ENCODE measurements around the gene CORO2B. TPM values are rescaled to one million over a fixed set of nuclear protein-coding genes. Genes with fewer than 3 reads are reported as not detected.

CORO2B gene
- polyA plus RNA-seq, 3 donors from 2014 or later = not detected

DNA sequence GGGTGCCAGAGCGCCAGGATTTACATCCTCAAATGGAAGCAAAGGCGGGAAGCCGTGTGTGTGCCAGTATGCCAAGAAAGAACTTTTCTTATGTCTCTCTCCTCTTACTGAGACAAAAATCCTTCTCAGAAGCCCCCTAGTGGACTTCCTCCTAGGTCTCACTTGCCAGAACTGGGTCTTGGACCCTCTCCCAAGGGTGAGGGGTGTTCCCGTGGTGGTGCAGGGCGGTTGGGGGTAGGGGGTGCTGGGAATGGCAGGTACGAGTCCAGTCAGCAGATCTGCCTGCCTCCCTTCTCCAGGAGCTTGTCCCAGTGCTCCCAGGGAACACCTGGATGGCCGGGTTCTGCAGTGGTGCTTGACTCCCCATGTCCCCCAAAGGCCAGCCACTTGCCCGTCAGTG is 52.0 kb downstream of the CORO2B start:
- Mint-ChIP-seq H3K36me3 (no peaks in the 10 kb centered on the region), H3K9me3 (no peaks in the 10 kb centered on the region), H3K27ac (no peak overlapping the region), H3K27me3 (ENCODE audit: low read depth in 3 of 3) (peaks cover 0 to 6% (median 2%) of the 10 kb centered on the region in 3 donors), H3K4me3 (no peak overlapping the region), H3K4me1 (no peaks in the 10 kb centered on the region)
- no peak for DNase-seq

DNA sequence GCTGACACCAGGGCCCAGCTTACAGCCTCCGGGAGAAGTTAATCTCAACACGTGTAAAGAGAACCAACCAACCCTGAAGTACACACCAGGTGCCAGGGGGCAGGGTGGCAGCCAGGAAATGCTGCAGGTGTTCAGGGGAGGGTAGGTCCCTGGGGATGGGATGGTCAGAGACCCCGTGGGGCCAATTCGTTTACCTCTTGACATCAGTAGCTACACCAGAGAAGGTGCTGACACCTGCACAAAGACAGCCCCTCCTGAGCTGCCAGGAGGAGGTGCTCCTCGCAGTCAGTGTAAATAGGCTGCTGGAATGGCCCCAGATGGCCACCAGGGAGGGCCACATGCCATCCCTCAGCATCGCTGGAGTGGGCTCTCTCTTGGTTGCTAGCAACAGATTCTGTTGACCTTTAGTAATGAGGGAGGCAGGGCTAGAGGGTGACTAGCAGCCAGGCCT is 52.8 kb downstream of the CORO2B start:
- Mint-ChIP-seq H3K36me3 (no peaks in the 10 kb centered on the region), H3K4me3 (no peak overlapping the region), H3K9me3 (no peaks in the 10 kb centered on the region), H3K4me1 (no peaks in the 10 kb centered on the region), H3K27me3 (ENCODE audit: low read depth in 3 of 3) (peaks cover 0 to 5% (median 2%) of the 10 kb centered on the region in 3 donors), H3K27ac (no peak overlapping the region)
- DNase-seq = no peak

DNA sequence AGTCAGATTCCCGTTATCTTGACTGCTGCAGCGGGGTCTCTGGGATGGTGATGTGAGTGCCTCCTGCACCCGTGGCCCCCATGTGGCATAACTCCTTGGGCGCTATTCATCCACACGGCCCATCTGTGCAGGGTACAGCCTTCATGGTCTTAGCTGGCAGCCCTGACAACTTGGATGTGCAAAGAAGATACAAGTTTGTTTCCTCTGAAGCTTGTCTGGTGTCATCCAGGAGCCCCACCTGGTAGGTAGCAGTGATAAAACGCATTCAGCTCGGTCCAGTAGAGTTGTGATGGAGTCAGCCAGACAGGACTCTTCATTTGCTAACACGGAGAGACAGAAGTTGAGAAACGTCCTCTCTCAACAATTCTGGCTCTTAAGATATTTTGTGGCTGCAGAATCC is 53.3 kb downstream of the CORO2B start:
- no peak overlapping the region for H3K4me3 Mint-ChIP-seq
- no peaks in the 10 kb centered on the region for H3K4me1 Mint-ChIP-seq
- no peak overlapping the region for H3K27ac Mint-ChIP-seq

DNA sequence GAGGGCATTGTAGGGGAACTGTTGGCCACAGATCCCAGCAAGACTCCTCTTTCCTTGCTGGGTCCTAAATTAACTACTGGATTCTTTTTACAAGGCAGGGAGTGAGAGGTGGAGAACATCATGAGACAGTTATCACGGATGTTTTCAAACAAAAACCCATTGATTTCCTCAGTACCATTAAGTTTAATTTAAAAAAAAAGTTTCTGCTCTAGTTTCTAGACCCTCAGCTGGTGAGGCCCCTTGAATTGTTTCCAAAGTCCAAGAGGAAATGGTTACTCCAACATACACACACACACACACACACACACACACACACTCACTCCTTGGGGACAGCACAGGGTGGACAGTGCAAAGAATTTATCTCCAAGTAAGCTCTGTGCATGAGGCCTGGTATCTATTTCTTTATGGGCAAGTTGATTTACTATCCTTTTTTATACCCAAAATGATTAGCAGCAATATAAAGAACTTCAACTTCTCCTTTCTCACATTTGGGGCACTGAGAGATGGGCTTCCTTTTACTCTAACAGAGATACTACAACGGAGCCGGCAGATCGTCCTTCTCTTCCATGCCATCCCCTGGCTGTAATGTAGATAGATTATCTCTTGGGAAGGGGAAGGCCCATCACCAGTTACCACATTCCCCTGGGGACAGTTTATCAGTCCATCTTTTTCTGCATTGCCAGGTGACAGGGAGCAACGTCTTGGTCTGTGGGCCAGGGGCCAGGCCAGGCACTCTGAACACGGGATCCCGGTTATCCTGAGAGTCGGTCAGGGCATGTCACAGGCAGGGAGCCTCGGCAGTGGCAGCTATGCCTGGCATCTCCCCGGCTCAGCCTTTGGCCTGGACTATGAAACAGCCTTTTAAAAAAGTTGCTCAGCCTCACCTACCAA is 54.7 kb downstream of the CORO2B start:
- no peaks in the 10 kb centered on the region for H3K9me3 Mint-ChIP-seq
- H3K27ac Mint-ChIP-seq = no peak overlapping the region
- no peaks in the 10 kb centered on the region for H3K36me3 Mint-ChIP-seq
- H3K4me3 Mint-ChIP-seq = no peak overlapping the region
- no peaks in the 10 kb centered on the region for H3K4me1 Mint-ChIP-seq
- peaks cover 0 to 5% (median 2%) of the 10 kb centered on the region in 3 donors for H3K27me3 Mint-ChIP-seq (ENCODE audit: low read depth in 3 of 3)
- DNase-seq = no peak

More for the DNA sequence above, 53.3 kb downstream of the CORO2B start:
- no peaks in the 10 kb centered on the region for H3K36me3 Mint-ChIP-seq
- H3K27me3 Mint-ChIP-seq (ENCODE audit: low read depth in 3 of 3) = peaks cover 0 to 5% (median 2%) of the 10 kb centered on the region in 3 donors
- no peaks in the 10 kb centered on the region for H3K9me3 Mint-ChIP-seq
- DNase-seq = no peak

DNA sequence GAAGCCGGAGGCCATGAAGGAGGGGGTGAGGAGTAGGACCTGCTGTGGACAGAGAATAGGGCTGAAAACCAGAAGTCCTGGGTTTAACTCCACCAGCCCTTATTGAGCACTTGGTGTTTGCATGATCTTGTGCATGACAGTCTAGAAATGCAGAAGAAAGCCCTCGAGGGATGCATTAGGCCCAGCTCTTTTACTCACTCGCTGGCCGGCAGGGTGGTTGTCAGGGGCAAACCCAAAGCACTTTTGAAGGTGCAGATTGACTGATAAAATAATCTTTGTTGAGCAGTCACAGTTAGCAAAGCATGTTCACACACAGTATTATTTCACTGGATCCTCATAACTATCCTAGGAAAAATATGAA is 55.3 kb downstream of the CORO2B start:
- no peaks in the 10 kb centered on the region for H3K4me1 Mint-ChIP-seq

DNA sequence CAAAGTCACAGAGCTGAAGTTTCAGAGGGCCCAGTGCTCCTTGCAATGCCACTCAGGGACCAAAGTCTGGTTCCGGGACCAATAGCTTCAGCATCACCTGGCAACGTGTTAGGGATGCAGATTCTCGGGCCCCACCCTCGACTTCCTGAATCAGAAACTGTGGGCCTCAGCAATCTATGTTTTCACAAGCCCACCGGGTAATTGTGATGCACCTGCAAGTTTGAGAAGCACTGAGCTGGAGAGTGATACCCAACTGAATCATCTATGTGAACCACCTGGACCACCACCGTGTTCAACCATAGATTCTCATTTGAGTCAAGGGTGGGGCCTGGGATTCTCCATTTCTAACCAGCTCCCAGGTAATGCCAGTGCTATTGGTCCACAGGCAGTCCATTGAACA is 55.7 kb downstream of the CORO2B start:
- no peak overlapping the region for H3K27ac Mint-ChIP-seq
- DNase-seq = no peak
- no peaks in the 10 kb centered on the region for H3K4me1 Mint-ChIP-seq
- H3K4me3 Mint-ChIP-seq = no peak overlapping the region
- H3K36me3 Mint-ChIP-seq = no peaks in the 10 kb centered on the region
- H3K9me3 Mint-ChIP-seq = no peaks in the 10 kb centered on the region
- H3K27me3 Mint-ChIP-seq (ENCODE audit: low read depth in 3 of 3) = peaks cover 0 to 2% (median 2%) of the 10 kb centered on the region in 3 donors

More for the DNA sequence above, 55.3 kb downstream of the CORO2B start:
- H3K4me3 Mint-ChIP-seq = no peak overlapping the region
- H3K36me3 Mint-ChIP-seq = no peaks in the 10 kb centered on the region
- H3K9me3 Mint-ChIP-seq = no peaks in the 10 kb centered on the region
- DNase-seq = no peak
- H3K27ac Mint-ChIP-seq = no peak overlapping the region
- peaks cover 0 to 2% (median 2%) of the 10 kb centered on the region in 3 donors for H3K27me3 Mint-ChIP-seq (ENCODE audit: low read depth in 3 of 3)

DNA sequence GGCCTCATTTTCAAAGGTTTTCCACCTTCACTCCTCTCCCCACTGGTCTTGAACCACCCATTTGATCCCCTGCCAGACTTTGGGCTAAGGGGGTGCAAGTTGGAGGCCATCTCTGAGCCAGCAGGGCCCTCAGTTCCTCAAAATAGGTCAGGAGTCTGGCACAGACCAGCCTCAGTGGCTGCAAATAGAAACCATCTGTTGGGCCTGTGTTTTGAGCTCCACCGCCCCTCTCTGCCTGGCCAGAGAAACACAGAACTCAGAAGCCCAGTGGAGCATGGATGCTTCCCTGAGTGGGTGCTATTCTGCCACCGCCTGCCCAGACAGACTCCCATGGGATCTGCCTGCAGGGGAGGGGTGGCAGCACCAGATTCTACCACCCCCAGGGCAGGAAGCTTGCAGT is 56.3 kb downstream of the CORO2B start:
- DNase-seq = no peak
- no peaks in the 10 kb centered on the region for H3K9me3 Mint-ChIP-seq
- H3K4me1 Mint-ChIP-seq = no peaks in the 10 kb centered on the region
- H3K36me3 Mint-ChIP-seq = no peaks in the 10 kb centered on the region
- no peak overlapping the region for H3K4me3 Mint-ChIP-seq
- no peak overlapping the region for H3K27ac Mint-ChIP-seq
- peaks cover 0 to 2% (median 2%) of the 10 kb centered on the region in 3 donors for H3K27me3 Mint-ChIP-seq (ENCODE audit: low read depth in 3 of 3)

DNA sequence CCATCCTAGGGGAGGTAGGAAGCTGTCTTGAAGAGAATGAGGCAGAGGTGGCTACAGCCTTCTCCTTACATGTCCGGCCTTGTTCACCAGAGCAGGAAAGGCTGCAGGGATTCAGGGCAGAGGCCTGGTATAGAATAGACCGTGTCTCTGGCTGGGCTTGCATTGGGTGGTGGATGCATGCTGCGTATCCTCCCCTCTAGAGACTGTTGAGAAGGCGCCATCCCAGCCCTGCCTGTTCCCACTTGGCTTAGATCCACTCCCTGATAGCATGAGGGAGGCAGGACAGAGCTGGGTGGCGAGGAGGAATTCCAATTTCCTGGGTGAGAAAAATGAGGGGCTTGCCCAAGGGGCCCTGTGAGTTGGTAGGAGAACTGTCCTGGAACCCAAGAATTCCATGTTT is 57.5 kb downstream of the CORO2B start:
- Mint-ChIP-seq H3K27me3 (ENCODE audit: low read depth in 3 of 3) (peaks cover 0 to 2% (median 2%) of the 10 kb centered on the region in 3 donors), H3K36me3 (no peaks in the 10 kb centered on the region), H3K9me3 (no peaks in the 10 kb centered on the region), H3K4me3 (no peak overlapping the region), H3K4me1 (no peaks in the 10 kb centered on the region), H3K27ac (no peak overlapping the region)
- DNase-seq = no peak

DNA sequence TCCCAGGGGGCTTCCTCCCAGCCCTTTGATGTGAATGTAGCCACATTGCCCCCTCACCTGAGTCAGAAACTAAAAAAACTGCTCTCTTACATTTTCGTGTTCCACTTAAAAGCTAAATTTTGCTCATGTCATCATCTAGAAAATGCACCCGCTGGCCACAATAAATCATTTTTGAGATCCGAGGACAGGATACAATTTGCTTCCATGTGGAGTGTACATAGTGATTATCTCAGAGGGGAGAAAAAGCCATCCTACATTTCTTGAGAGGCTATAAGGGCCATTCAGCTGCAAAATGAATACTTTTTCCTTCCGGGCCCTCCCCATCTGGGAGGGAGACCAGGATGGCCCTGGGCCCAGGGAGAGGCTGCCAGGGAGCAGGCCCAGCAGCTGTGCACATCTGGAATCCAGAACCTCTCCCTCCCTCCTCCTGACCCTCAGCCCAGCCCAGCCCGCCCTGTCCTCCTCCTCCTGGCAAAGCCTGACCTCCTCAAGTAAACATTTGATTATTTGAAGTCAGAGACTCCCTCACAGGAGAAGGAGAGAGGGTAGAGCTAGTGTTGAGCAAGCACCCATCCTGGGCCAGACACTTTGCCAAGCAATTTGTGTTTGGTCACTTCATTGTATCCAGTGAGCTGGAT is 59.1 kb downstream of the CORO2B start:
- Mint-ChIP-seq H3K4me3 (no peak overlapping the region), H3K27ac (no peak overlapping the region), H3K27me3 (ENCODE audit: low read depth in 3 of 3) (peaks cover 0 to 2% (median 2%) of the 10 kb centered on the region in 3 donors), H3K9me3 (no peaks in the 10 kb centered on the region), H3K4me1 (no peaks in the 10 kb centered on the region), H3K36me3 (no peaks in the 10 kb centered on the region)
- DNase-seq = no peak

DNA sequence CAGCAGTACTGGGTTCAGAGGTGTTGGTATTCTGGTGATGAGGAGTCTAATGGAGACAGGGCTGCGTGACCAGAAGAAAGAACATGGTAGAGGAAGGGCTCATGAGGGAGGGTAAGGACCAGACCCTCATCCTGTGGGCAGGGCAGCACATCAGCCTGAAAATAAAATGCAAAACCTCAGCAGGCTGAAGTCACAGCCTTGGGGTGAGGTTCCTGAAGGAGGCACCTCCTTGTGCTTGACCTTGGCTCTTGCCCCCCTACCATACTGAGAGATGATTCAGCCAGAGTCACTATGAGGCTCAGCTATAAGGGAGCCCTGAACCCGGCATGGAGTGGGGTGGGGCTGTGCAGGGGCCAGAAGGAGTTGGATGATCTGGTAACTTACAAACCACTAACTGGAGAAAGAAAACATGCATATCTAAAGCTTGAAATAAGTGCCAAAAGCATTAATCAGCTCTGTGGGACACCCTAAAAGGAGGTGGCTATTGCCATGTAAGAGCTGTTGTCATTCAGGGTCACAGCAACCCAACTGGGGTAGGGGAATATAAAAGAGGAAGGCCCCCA is 60.2 kb downstream of the CORO2B start:
- no peak overlapping the region for H3K27ac Mint-ChIP-seq
- H3K27me3 Mint-ChIP-seq (ENCODE audit: low read depth in 3 of 3) = peaks cover 0 to 2% (median 0%) of the 10 kb centered on the region in 3 donors
- no peak overlapping the region for H3K4me3 Mint-ChIP-seq
- no peak for DNase-seq
- H3K36me3 Mint-ChIP-seq = no peaks in the 10 kb centered on the region
- no peaks in the 10 kb centered on the region for H3K9me3 Mint-ChIP-seq
- H3K4me1 Mint-ChIP-seq = no peaks in the 10 kb centered on the region

DNA sequence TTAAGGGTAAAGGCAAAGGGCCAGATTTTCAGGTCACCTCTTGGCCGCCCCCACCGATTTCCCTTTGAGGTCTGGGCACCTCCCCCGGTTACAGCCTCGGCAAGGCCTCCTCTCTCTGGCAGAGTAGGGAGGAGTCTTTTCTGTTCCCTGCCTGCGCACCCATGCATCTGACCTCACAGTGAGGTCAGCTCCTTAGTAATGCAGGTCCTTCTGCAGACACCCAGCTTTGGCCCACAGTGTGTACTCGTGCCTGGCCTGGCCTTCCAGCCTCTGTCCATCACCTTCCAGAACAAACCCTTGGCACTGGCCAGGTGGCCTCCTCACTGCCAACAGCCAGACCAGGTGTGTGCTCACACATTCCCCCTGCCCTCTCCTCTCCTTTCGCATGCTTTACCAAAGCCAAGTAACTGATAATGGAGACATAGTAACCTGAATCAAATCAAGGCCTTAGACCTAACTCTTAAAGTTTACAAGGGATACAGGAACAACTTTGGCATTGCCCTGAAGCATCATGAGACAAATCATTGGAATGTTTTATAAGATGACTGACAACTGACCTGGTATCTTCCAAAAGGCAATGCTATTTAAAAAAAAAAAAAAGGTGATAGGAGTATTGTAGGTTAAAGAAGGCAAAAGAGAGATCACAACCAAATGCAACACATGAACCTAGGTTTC is 61.3 kb downstream of the CORO2B start:
- DNase-seq = no peak
- no peaks in the 10 kb centered on the region for H3K36me3 Mint-ChIP-seq
- H3K4me1 Mint-ChIP-seq = no peaks in the 10 kb centered on the region
- H3K9me3 Mint-ChIP-seq = no peaks in the 10 kb centered on the region
- no peak overlapping the region for H3K4me3 Mint-ChIP-seq
- H3K27ac Mint-ChIP-seq = no peak overlapping the region
- peaks cover 0 to 2% (median 0%) of the 10 kb centered on the region in 3 donors for H3K27me3 Mint-ChIP-seq (ENCODE audit: low read depth in 3 of 3)

DNA sequence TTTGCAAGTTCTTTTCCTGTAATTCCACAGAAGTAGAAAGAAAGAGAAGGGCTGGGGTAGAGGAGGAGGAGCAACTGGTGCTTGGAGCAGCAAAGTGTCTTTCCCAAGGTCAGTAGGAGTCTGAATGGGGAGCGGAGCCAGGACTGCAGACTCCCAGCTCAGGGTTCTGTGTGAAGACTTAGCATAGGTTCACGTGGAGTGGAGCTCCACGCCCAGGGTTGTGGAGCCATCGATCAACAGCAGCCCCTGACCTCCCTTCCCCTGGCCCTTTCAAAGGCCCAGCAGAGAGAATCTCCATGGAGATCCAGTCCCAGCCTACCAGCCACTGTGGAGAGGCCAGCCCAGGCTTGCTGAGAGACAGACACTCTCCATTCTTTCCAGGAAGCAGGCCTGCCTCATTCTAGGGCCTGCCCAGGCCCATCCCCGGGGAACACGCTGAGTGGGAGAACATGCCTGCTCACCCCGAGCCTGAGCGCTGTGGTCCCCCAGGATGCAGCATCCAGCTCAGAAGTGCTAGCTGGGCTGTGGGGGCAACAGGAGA is 62.1 kb downstream of the CORO2B start:
- Mint-ChIP-seq H3K27me3 (ENCODE audit: low read depth in 3 of 3) (peaks cover 0 to 3% (median 2%) of the 10 kb centered on the region in 3 donors), H3K27ac (no peak overlapping the region), H3K36me3 (no peaks in the 10 kb centered on the region), H3K9me3 (no peaks in the 10 kb centered on the region), H3K4me3 (no peak overlapping the region), H3K4me1 (no peaks in the 10 kb centered on the region)
- DNase-seq = no peak

DNA sequence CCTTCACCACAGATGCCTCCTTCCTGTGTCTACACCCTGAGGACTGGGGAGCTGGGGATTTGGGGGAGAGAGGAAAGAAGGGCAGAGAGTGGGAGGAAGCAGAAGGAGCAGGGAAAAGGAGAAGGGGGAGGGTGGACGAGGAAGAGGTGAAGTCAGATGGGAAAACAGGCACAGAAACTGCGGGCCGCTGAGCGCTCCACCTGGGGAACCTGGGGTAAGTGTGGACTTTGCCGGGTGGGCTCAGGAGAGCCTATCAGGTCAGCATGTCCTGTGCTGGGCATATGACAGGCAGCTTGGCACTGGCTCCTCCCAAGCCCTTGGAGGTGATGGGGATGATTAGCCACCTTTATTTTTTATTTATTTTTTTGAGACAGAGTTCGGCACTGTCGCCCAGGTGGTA is 62.6 kb downstream of the CORO2B start:
- H3K27me3 Mint-ChIP-seq (ENCODE audit: low read depth in 3 of 3) = peaks cover 0 to 4% (median 2%) of the 10 kb centered on the region in 3 donors
- H3K36me3 Mint-ChIP-seq = no peaks in the 10 kb centered on the region
- H3K27ac Mint-ChIP-seq = no peak overlapping the region
- no peak for DNase-seq
- no peak overlapping the region for H3K4me3 Mint-ChIP-seq
- no peaks in the 10 kb centered on the region for H3K9me3 Mint-ChIP-seq
- no peaks in the 10 kb centered on the region for H3K4me1 Mint-ChIP-seq

DNA sequence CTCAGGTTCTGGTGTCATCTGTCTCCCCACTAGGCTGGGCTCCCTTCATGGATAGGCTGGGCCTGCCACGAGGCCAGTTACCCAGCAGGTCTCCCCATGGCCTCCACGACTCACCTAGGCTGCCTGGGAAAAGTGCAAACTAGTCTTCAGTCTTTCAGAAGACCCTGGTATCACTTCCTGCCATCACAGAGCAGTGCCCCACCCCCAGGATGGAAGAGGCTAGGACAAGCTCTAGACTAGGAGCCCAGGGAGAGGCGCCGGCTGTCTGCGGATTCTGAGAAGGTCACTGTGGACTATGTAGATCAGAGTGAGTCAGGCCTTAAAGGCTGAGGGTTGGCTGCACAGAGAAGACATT is 63.7 kb downstream of the CORO2B start:
- DNase-seq = no peak
- Mint-ChIP-seq H3K27me3 (ENCODE audit: low read depth in 3 of 3) (peaks cover 0 to 4% (median 2%) of the 10 kb centered on the region in 3 donors), H3K4me1 (no peaks in the 10 kb centered on the region), H3K9me3 (no peaks in the 10 kb centered on the region), H3K36me3 (no peaks in the 10 kb centered on the region), H3K4me3 (no peak overlapping the region), H3K27ac (no peak overlapping the region)

All from immature natural killer cell (primary cell).